Lung (tissue), 12 donors: ENCODE results near the gene VCP. TPM values are rescaled to one million over a fixed set of nuclear protein-coding genes. Genes with fewer than 3 reads are reported as not detected.

Experiments
- ATAC-seq: fragments of 200-7000 bp; cut with Tn5 transposase; one replicate; pipeline ENCODE4 v1.9.1; 2020; ENCODE audit warnings: moderate number of reproducible peaks; ENCODE audit not compliant: insufficient read depth, low FRiP score
- DNase-seq, 3 donors: peaks; one replicate each; pipeline ENCODE4 v3.0.0-alpha.2; 2013 to 2017
- H3K27ac ChIP-seq, 2 donors: one replicate each; pipeline ENCODE4 v1.5.1; 2013; ENCODE audit warnings: mild to moderate bottlenecking in 2 of 2, moderate library complexity in 2 of 2, control low read depth in 1 of 2, inconsistent platforms in 1 of 2, low read depth in 1 of 2, low read length in 1 of 2
- H3K27me3 ChIP-seq, 3 donors: one replicate each; pipeline ENCODE4 v1.5.1; 2013; ENCODE audit warnings: low read length in 2 of 3; ENCODE audit not compliant: control insufficient read depth in 3 of 3, insufficient read depth in 3 of 3
- H3K36me3 ChIP-seq, 4 donors: one replicate each; pipeline ENCODE4 v1.5.1; 2013; ENCODE audit warnings: low read length in 4 of 4, mild to moderate bottlenecking in 1 of 4, moderate library complexity in 1 of 4; ENCODE audit not compliant: control insufficient read depth in 4 of 4, insufficient read depth in 4 of 4
- H3K4me1 ChIP-seq, 5 donors: one replicate each; pipeline ENCODE4 v1.5.1; 2013; ENCODE audit warnings: low read length in 5 of 5, mild to moderate bottlenecking in 2 of 5, moderate library complexity in 1 of 5; ENCODE audit not compliant: control insufficient read depth in 5 of 5, insufficient read depth in 5 of 5
- H3K4me3 ChIP-seq: one replicate; pipeline ENCODE4 v1.5.1; 2013; ENCODE audit warnings: mild to moderate bottlenecking, control low read depth, moderate library complexity
- H3K9ac ChIP-seq, 2 donors: one replicate each; pipeline ENCODE4 v1.5.1; 2013; ENCODE audit warnings: low read length in 2 of 2, control low read depth in 1 of 2; ENCODE audit not compliant: insufficient read depth in 1 of 2
- H3K9me3 ChIP-seq, 4 donors: one replicate each; pipeline ENCODE4 v1.5.1; 2013; ENCODE audit warnings: low read length in 3 of 4, mild to moderate bottlenecking in 1 of 4, moderate library complexity in 1 of 4; ENCODE audit not compliant: control insufficient read depth in 4 of 4, insufficient read depth in 3 of 4
- WGBS, 2 donors: extraction: QIAGEN DNeasy Blood & Tissue Kit; methylation state at CpG; one replicate each; pipeline ENCODE4 v1.1.7; 2013; 5-methylcytosine and 5-hydroxymethylcytosine counted together
- polyA plus RNA-seq, 2 donors: library from polyadenylated mRNA; stranded (reverse); fragments of 200-250 nt; gene quantifications; one replicate each; pipeline ENCODE4 v1.2.1, GENCODE V29; 2013
- total RNA-seq, 2 donors: library from RNA; depleted of rRNA in 1 of 2; stranded (reverse); fragments of >200 nt in 1 of 2; gene quantifications; one replicate each; pipeline ENCODE4 v1.2.1, GENCODE V29; 2014 to 2021
- TF ChIP-seq, protein P1 (sequence below): IDR thresholded peaks from 2 replicates; pipeline ENCODE4 v1.5.1; 2012; ENCODE audit warnings: mild to moderate bottlenecking; ENCODE audit errors: control extremely low read depth, extremely low read depth
- donor health status: control.
- donor health status: control.
- donor health status: Bipolar disorder and iron deficiency.
- donor health status: healthy.
- donor health status: DM: yes; HTN: yes; CAD: no.

VCP gene
- total and polyA plus RNA-seq, 4 donors: 58.5 to 249 (median 178) TPM

DNA sequence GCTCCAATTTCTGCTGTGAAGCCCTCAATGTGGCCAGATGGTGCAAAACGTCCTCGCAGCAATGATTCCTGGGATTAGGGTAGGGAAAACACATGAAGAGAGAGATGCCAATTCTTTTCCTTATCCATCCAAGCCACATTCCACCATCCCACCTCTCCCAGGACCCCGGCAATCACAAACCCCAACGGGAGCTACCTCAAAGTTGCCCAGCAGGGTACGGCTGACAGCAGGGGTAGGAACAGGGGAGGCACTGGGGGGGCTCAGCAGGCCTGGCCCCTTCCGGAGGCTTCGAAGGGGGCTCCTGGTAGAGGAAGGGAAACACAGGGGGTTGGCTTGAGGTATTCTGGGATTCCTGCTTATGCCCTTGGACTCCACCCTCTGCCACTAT is 33.9 kb upstream of the VCP start:
- Histone ChIP-seq H3K9me3 (no peaks in the 10 kb centered on the region), H3K27ac (no peak overlapping the region), H3K36me3 (peaks cover 13 to 34% (median 19%) of the 10 kb centered on the region in 4 donors), H3K4me3 (no peak overlapping the region), H3K9ac (no peak overlapping the region), H3K4me1 (peaks cover 4 to 30% (median 21%) of the 10 kb centered on the region in 5 donors), H3K27me3 (no peaks in the 10 kb centered on the region)
- ATAC-seq (no peak), DNase-seq (no peak)
- TF ChIP-seq, protein P1, sequence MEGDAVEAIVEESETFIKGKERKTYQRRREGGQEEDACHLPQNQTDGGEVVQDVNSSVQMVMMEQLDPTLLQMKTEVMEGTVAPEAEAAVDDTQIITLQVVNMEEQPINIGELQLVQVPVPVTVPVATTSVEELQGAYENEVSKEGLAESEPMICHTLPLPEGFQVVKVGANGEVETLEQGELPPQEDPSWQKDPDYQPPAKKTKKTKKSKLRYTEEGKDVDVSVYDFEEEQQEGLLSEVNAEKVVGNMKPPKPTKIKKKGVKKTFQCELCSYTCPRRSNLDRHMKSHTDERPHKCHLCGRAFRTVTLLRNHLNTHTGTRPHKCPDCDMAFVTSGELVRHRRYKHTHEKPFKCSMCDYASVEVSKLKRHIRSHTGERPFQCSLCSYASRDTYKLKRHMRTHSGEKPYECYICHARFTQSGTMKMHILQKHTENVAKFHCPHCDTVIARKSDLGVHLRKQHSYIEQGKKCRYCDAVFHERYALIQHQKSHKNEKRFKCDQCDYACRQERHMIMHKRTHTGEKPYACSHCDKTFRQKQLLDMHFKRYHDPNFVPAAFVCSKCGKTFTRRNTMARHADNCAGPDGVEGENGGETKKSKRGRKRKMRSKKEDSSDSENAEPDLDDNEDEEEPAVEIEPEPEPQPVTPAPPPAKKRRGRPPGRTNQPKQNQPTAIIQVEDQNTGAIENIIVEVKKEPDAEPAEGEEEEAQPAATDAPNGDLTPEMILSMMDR: no peak
- 91% methylated on average over 7 of the region's 7 CpGs for WGBS, 2 donors

DNA sequence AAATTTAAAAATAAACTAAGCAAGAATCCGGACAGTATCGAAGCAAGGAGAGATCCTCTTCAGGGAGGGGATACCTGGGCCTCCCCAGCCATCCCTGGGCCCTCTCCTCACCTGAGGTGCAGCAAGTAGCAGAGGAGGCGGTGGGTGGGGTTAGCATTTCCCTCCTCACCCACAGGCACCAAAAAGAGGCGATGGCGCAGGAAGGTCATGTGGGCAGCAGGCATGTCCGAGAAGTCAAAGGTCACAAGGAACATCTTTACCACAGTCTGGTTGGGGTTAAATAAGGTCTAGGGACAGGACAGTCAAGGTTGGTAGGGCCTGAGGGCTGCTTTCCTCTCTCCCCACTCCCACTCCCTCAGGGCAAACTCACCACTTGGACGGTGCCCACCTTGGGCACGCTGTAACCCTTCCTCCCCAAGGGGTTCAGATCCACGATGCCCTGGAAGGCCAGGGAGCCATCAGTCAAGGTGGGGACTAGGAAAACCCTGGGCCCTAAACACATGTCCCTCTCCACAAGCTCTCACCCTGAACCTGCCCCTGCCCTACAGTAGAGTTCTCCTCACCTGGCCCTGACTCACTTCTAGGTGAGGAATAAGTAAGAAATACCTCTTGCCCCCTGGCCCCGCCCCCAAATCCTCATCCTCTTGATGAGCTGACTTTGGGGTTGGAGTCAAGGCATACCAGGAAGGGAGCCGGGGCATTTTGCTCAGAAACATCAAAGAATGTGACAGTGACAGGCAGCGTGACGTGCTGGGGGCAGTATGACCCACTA is 33.3 kb upstream of the VCP start:
- 94 to 96% methylated on average over 13 of the region's 13 CpGs for WGBS, 2 donors
- H3K9me3 ChIP-seq: no peaks in the 10 kb centered on the region
- TF ChIP-seq, protein P1: no peak
- peaks cover 4 to 26% (median 21%) of the 10 kb centered on the region in 5 donors for H3K4me1 ChIP-seq
- H3K27me3 ChIP-seq: no peaks in the 10 kb centered on the region
- no peak for DNase-seq
- no peak for ATAC-seq
- peaks cover 17 to 37% (median 21%) of the 10 kb centered on the region in 4 donors for H3K36me3 ChIP-seq
- no peak overlapping the region for H3K9ac ChIP-seq
- no peak overlapping the region for H3K27ac ChIP-seq
- H3K4me3 ChIP-seq: no peak overlapping the region

DNA sequence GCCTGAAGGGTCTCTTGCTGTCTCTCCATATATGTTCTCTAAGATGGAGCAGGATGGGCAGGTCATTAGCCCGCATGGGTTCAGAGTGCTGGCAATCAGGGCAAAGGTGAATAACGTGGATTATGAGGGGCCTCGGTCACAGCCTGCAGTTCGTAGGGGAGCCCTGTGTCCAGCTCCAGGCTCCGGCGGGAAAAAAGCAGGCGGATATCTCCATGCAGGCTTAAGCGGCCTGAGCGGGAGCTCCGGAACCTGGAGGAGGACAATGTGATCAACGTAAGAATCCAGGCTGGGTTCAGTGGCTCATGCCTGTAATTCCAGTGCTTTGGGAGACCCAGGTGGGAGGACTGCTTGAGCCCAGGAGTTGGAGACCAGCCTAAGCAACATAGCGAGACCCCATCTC is 32.7 kb upstream of the VCP start:
- Histone ChIP-seq H3K9ac (no peak overlapping the region), H3K36me3 (peaks cover 18 to 42% (median 27%) of the 10 kb centered on the region in 4 donors), H3K4me3 (no peak overlapping the region), H3K9me3 (no peaks in the 10 kb centered on the region), H3K4me1 (peaks cover 4 to 19% (median 18%) of the 10 kb centered on the region in 5 donors), H3K27me3 (no peaks in the 10 kb centered on the region), H3K27ac (no peak overlapping the region)
- DNase-seq (no peak), ATAC-seq (no peak)
- WGBS, 2 donors: 92 to 97% methylated on average over 12 of the region's 12 CpGs
- TF ChIP-seq, protein P1: no peak
